Activated gamma-delta T cell treated with anti-CD3 and anti-CD28 coated beads, Interleukin-2, amount 50 U/mL, for 16 hours (primary cell): Measurements from ENCODE around the gene ANXA3.

Source experiments
- DNase-seq: peaks from one replicate; pipeline ENCODE4 v3.0.0-alpha.2; 2020; ENCODE audit warnings: low read depth

Gene ANXA3

GRCh38 chr4:78645853-78646757, 94.5 kb downstream of the ANXA3 start:
- no peak for DNase-seq

GRCh38 chr4:78647272-78647671, 95.7 kb downstream of the ANXA3 start:
- DNase-seq: no peak

- DNase-seq: no peak
These were observed 97.2 kb downstream of the ANXA3 start for GRCh38 chr4:78648640-78649363.

- no peak for DNase-seq
These were observed 98.8 kb downstream of the ANXA3 start for GRCh38 chr4:78650106-78651024.

GRCh38 chr4:78651250-78651860, 99.8 kb downstream of the ANXA3 start:
- DNase-seq: no peak

- no peak for DNase-seq
These were observed 100.8 kb downstream of the ANXA3 start for GRCh38 chr4:78652282-78652876.

- DNase-seq: no peak
These were observed 102.1 kb downstream of the ANXA3 start for GRCh38 chr4:78653655-78654054.

- no peak for DNase-seq
These were observed 103.2 kb downstream of the ANXA3 start for GRCh38 chr4:78654807-78655206.

GRCh38 chr4:78656968-78657445, 105.4 kb downstream of the ANXA3 start:
- DNase-seq: no peak

GRCh38 chr4:78659264-78659663, 107.7 kb downstream of the ANXA3 start:
- DNase-seq: no peak

GRCh38 chr4:78659665-78660064, 108.1 kb downstream of the ANXA3 start:
- DNase-seq: no peak
